GM21423 (cell line): ENCODE measurements around the gene COL18A1.
"Not testable (repeated sequence)": the region's sequence is repeated elsewhere in the genome, so short reads cannot be mapped to it uniquely, and the experiment has no call there.

Experiments
- ATAC-seq: cut with Tn5 transposase; IDR thresholded peaks from one replicate; pipeline ENCODE4 v1.9.1; 2021; ENCODE audit warnings: mild to moderate bottlenecking, moderate library complexity; ENCODE audit not compliant: unreplicated experiment

Gene COL18A1

DNA sequence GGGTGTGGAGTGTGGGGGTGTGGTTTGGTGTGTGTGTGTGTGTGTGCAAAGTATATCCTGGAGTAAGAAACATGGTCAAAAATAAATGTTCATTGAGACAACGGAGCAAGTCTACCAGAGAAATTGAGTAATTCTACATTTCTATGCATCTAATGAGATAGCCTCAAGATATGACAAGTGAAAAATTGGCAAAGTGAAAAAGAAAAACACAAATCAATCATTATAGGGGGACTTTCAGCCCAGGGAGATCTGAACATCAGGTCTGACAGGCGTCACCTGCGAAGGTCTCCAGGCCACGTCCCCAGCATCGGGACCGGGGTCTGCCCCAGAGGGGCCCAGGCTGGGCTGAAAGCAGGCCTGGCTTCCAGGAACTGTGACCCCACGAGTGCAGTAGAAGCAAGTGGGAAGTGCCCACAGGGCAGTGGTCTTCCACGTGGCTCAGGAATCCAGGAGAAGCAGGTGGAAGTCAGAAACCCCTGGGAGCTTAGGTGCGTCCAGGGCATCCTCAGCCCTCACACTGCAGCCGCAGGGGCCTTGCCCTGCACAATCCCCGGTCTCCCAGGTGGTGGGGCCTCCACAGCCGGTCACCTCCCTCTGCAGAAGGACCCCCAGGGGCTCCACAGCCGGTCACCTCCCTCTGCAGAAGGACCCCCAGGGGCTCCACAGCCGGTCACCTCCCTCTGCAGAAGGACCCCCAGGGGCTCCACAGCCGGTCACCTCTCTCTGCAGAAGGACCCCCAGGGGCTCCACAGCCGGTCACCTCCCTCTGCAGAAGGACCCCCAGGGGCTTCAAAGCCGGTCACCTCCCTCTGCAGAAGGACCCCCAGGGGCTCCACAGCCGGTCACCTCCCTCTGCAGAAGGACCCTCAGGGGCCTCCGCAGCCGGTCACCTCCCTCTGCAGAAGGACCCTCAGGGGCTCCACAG, 96.4 kb downstream of the COL18A1 start:
- ATAC-seq, result not testable (repeated sequence)

GRCh38 chr21:45502006-45502345, 97.0 kb downstream of the COL18A1 start:
- no peak for ATAC-seq

DNA sequence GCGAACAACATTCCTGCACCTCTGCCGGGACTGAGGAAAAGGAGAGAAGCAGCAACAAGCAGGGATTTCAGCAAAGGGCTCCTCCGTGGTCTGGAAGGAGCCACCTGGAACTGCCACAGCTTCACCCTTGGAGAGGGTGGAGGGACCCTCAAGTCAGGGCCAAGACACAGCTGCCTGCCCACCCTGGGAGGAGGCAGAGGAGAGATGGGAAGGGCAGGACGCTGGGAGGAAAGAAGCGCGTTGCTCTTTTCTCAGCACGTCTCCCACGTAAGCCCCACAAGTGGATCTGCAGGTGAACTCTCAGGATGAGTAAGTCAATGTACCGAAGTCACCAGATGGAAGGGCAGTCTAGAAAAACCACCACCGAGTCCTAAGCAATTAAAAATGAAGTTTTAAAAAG, 97.6 kb downstream of the COL18A1 start:
- no peak for ATAC-seq

- not testable (repeated sequence) for ATAC-seq
Observed at GRCh38 chr21:45503226-45503625, 98.3 kb downstream of the COL18A1 start.

GRCh38 chr21:45504021-45504515, 99.1 kb downstream of the COL18A1 start:
- ATAC-seq, result no peak

- no peak for ATAC-seq
Observed at GRCh38 chr21:45504516-45505415, 99.8 kb downstream of the COL18A1 start.

GRCh38 chr21:45505416-45506021, 100.6 kb downstream of the COL18A1 start:
- no peak for ATAC-seq

DNA sequence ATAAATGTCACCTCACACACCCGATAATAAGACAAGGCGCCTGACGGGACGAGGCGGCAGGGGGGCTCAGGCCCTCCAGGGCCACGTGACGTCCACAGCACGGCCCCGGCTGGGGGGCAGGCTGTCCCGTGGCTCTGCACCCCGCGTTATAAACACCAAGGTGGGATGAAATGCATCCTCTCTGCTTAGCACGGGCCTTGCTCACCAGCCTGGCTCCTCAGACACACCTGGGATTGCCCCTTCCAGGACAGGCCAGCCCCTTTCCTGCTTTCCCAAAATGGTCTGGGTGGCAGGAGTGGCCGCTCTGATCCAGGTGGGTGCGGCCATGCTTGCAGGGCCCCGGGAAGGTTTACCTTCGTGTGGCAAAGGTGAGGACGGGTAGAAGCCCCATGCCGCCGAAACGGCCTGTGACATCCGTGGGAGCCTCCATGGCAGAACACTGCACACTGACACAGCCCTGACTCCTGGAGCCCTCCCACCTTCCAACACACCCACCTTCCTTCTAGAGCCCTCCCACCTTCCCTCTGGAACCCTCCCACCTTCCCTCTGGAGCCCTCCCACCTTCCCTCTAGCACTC, 101.4 kb downstream of the COL18A1 start:
- ATAC-seq, result no peak

DNA sequence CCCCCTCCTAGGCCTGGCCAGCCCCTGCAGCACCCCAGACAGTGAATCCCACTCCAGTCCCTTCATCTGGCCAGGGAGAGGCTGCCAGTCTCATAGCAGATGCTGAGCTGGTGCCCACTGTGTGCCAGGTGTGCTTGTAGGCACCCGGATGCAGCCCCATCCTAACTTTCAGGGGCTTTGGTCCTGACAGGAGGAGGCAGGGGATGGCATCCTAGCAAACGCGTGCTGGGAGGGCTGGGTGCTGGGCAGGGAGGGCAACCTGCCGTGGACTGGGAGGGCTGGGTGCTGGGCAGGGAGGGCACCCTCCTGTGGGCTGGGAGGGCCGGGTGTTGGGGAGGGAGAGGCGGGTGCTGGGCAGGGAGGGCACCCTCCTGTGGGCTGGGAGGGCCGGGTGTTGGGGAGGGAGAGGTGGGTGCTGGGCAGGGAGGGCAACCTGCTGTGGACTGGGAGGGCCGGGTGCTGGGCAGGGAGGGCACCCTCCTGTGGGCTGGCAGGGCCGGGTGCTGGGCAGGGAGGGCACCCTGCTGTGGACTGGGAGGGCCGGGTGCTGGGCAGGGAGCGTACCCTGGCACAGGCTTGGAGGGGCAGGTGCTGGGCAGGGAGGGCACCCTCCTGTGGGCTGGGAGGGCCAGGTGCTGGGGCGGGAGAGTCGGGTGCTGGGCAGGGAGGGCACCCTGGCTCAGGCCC, 102.0 kb downstream of the COL18A1 start:
- ATAC-seq, result no peak

GRCh38 chr21:45507523-45507875, 102.5 kb downstream of the COL18A1 start:
- no peak for ATAC-seq

DNA sequence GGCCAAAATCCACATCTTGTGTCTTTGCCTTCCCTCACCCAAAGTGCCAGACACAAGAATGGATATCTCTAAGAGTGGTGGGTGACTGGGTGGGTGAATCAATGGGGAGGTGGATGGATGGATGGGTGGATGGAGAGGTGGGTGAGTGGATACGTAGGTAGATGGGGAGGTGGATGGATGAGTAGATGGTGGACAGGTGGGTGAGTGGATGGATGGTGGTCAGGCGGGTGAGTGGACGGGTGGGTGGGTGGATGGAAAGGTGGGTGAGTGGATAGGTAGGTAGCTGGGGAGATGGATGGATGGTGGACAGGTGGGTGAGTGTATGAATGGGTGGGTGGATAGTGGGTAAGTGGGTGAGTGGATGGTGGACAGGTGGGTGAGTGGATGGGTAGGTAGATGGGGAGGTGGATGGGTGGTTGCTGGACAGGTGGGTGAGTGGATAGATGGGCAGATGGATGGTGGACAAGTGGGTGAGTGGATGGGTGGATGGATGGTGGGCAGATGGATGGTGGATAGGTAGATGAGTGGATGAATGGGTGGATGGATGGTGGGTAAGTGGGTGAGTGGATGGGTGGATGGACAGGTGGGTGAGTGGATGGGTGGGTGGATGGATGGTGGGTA, 103.0 kb downstream of the COL18A1 start:
- ATAC-seq, result no peak

DNA sequence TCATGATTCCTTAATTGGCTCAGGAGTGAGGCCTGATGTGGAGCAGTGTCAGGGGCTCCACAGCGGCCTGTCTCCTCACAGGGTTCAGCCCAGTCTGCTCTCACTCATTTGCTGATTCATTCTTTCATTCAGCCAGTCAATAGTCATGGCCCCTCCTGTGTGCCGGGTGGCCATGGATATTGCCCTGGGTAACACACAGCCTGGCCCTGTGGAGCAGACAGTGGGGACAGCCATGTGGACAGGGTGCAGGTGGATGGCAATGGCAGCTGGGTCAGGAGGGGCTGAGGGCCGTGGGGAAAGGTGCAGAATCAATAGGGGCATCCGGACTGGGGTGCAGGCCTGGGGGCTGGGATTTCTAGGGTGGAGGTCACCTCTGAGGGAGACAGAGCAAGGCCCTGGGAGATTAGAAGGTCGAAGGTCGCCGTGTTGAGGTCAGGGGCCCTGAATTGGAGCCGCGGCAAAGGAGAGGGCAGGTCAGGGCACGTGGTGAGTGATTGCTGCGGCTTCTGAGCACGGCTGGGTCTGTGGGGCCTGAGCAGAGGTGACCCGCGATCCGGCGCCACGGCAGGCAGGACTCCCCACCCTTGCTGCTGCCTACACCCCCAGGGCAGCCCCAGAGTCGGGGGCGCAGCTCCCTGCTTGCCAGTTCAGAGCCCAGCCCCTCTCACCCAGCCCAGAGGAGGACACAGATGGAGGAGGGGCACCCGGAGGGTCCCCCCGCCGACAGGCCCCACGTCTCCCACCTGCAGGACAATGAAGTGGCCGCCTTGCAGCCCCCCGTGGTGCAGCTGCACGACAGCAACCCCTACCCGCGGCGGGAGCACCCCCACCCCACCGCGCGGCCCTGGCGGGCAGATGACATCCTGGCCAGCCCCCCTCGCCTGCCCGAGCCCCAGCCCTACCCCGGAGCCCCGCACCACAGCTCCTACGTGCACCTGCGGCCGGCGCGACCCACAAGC, 103.9 kb downstream of the COL18A1 start:
- ATAC-seq, result no peak

- no peak for ATAC-seq
Observed at GRCh38 chr21:45509566-45510465, 104.9 kb downstream of the COL18A1 start.

GRCh38 chr21:45510466-45510955, 105.5 kb downstream of the COL18A1 start:
- ATAC-seq, result no peak

- no peak for ATAC-seq
Observed at GRCh38 chr21:45511007-45511406, 106.0 kb downstream of the COL18A1 start.

- no peak for ATAC-seq
Observed at GRCh38 chr21:45511661-45512431, 106.9 kb downstream of the COL18A1 start.

- no peak for ATAC-seq
Observed at GRCh38 chr21:45512626-45513002, 107.6 kb downstream of the COL18A1 start.
